ENCODE data around the gene MXRA7. TPM values are rescaled to one million over a fixed set of nuclear protein-coding genes. Genes with fewer than 3 reads are reported as not detected.
A peak's percentile ranks its signal among the peaks of the same experiment; 100 is the strongest.

MXRA7 gene
- total and polyA plus RNA-seq, 4 donors: 60.9 to 127 (median 83.2) TPM

- H3K36me3 ChIP-seq (ENCODE audit: control insufficient read depth in 4 of 4, insufficient read depth in 4 of 4, low read length in 4 of 4): peaks cover 0 to 15% (median under 1%) of the 10 kb centered on the region in 4 donors
- WGBS, 2 donors: 92 to 95% methylated on average over 14 of the region's 14 CpGs
- H3K27ac ChIP-seq (ENCODE audit: low read depth in 1 of 2, low read length in 1 of 2): peak overlapping the region; percentile 33 to 43
- DNase-seq: no peak
- no peaks in the 10 kb centered on the region for H3K27me3 ChIP-seq (ENCODE audit: control insufficient read depth in 3 of 3, insufficient read depth in 3 of 3, low read length in 2 of 3)
- no peak overlapping the region for H3K9ac ChIP-seq (ENCODE audit: insufficient read depth in 1 of 2, low read length in 2 of 2)
- no peak for TF ChIP-seq CTCF (IDR thresholded peaks at IDR 0.05; ENCODE audit: control extremely low read depth, extremely low read depth)
- no peak overlapping the region for H3K4me3 ChIP-seq
- ATAC-seq (ENCODE audit: insufficient read depth, low FRiP score): no peak
- peaks cover 4 to 49% (median 24%) of the 10 kb centered on the region in 5 donors for H3K4me1 ChIP-seq (ENCODE audit: control insufficient read depth in 5 of 5, insufficient read depth in 5 of 5, low read length in 5 of 5)
- peaks cover 0 to 2% (median 0%) of the 10 kb centered on the region in 4 donors for H3K9me3 ChIP-seq (ENCODE audit: control insufficient read depth in 4 of 4, insufficient read depth in 3 of 4, low read length in 3 of 4)
Observed at GRCh38 chr17:76691379-76692191, 19.2 kb downstream of the MXRA7 start.

- DNase-seq: no peak
- Histone ChIP-seq H3K9ac (ENCODE audit: insufficient read depth in 1 of 2, low read length in 2 of 2) (no peak overlapping the region), H3K4me3 (no peak overlapping the region), H3K9me3 (ENCODE audit: control insufficient read depth in 4 of 4, insufficient read depth in 3 of 4, low read length in 3 of 4) (peaks cover 0 to 2% (median 0%) of the 10 kb centered on the region in 4 donors), H3K27me3 (ENCODE audit: control insufficient read depth in 3 of 3, insufficient read depth in 3 of 3, low read length in 2 of 3) (no peaks in the 10 kb centered on the region), H3K27ac (ENCODE audit: low read depth in 1 of 2, low read length in 1 of 2) (no peak overlapping the region), H3K4me1 (ENCODE audit: control insufficient read depth in 5 of 5, insufficient read depth in 5 of 5, low read length in 5 of 5) (peaks cover 0 to 49% (median 23%) of the 10 kb centered on the region in 5 donors), H3K36me3 (ENCODE audit: control insufficient read depth in 4 of 4, insufficient read depth in 4 of 4, low read length in 4 of 4) (peaks cover 0 to 16% (median 0%) of the 10 kb centered on the region in 4 donors)
- no peak for ATAC-seq (ENCODE audit: insufficient read depth, low FRiP score)
- no peak for TF ChIP-seq CTCF (IDR thresholded peaks at IDR 0.05; ENCODE audit: control extremely low read depth, extremely low read depth)
- WGBS, 2 donors: 88 to 93% methylated on average over 13 of the region's 13 CpGs
Observed at GRCh38 chr17:76690596-76691280, 20.0 kb downstream of the MXRA7 start.

GRCh38 chr17:76689859-76690258 is 20.9 kb downstream of the MXRA7 start:
- Histone ChIP-seq H3K36me3 (ENCODE audit: control insufficient read depth in 4 of 4, insufficient read depth in 4 of 4, low read length in 4 of 4) (peaks cover 0 to 23% (median 0%) of the 10 kb centered on the region in 4 donors), H3K4me3 (no peak overlapping the region), H3K27ac (ENCODE audit: low read depth in 1 of 2, low read length in 1 of 2) (peak overlapping the region in 1 of 2 donors; percentile 27), H3K9ac (ENCODE audit: insufficient read depth in 1 of 2, low read length in 2 of 2) (no peak overlapping the region), H3K4me1 (ENCODE audit: control insufficient read depth in 5 of 5, insufficient read depth in 5 of 5, low read length in 5 of 5) (peaks cover 0 to 49% (median 23%) of the 10 kb centered on the region in 5 donors), H3K9me3 (ENCODE audit: control insufficient read depth in 4 of 4, insufficient read depth in 3 of 4, low read length in 3 of 4) (no peaks in the 10 kb centered on the region), H3K27me3 (ENCODE audit: control insufficient read depth in 3 of 3, insufficient read depth in 3 of 3, low read length in 2 of 3) (no peaks in the 10 kb centered on the region)
- no peak for TF ChIP-seq CTCF (IDR thresholded peaks at IDR 0.05; ENCODE audit: control extremely low read depth, extremely low read depth)
- ATAC-seq (ENCODE audit: insufficient read depth, low FRiP score) (no peak), DNase-seq (no peak)
- 82 to 89% methylated on average over 11 of the region's 11 CpGs for whole genome bisulfite sequencing, 2 donors
